ENCODE data around the gene SCYGR5. TPM values are rescaled to one million over a fixed set of nuclear protein-coding genes. Genes with fewer than 3 reads are reported as not detected.

Gene SCYGR5, protein sequence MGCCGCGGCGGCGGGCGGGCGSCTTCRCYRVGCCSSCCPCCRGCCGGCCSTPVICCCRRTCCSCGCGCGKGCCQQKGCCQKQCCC
- not detected in 2 replicates for total RNA-seq

DNA sequence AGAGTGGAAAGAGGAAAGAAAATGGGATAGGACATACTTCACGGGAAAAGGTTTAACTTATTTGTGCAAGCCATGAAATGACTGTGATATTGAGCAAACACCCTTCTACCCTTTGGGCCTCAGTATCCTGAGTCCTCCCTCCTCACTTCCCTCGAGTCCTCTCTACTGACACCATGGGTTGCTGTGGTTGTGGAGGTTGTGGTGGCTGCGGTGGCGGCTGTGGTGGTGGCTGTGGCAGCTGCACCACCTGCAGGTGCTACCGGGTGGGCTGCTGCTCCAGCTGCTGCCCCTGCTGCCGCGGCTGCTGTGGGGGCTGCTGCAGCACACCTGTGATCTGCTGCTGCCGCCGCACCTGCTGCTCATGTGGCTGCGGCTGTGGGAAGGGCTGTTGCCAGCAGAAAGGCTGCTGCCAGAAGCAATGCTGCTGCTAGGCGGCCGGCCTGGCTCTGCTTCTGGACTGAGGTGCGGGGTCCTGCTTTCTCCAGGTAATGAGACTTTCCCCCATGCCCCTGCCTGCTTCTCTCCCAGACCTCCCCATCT lies at the start of gene SCYGR5:
Gene SCYGR5, plus strand, starts transcription at position 174 of the 540 bp plus-strand sequence. Its CDS starts 0 bp downstream, at position 174.

DNA sequence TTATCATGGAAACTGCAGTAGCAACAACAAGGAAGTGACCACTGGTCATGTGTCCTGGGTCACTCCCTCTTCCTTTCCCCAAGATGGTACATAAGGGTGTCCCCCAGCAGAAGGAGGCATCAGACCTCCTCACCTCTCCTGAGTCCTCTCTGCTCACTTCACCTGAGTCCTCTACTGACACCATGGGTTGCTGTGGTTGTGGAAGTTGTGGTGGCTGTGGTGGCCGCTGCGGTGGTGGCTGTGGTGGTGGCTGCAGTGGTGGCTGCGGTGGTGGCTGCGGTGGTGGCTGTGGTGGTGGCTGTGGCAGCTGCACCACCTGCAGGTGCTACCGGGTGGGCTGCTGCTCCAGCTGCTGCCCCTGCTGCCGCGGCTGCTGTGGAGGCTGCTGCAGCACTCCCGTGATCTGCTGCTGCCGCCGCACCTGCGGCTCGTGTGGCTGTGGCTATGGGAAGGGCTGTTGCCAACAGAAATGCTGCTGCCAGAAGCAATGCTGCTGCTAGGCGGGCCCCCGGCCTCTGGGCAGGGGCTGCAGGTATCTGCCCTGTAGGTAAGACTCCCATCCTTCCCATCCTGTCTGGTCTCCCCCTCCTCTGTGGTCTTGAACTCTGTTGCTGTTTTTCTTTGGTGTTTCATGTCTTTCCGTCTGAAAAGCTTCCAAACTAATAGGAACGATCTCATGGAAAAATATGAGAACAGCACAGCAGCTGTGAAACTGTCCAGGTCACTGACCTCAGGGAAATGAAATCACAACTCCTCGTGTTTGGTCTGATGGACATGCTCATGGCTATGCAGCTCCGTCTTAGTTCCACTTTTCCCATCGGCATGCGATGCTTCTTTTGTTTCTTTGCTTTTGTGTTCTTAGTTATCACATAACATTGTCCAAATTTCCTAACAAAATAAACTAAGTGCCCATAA lies 49.0 kb upstream of the SCYGR5 start, which contains the start of gene SCYGR4:
Gene SCYGR4, plus strand, starts transcription at position 183 of the 915 bp plus-strand sequence. Its CDS starts 0 bp downstream, at position 183.

Other genes with a start within 250 kb of the SCYGR5 start
- 76.1 and 117 TPM in 2 replicates for gene AGFG1, start 194.6 kb upstream of the SCYGR5 start, total RNA-seq
- gene SCYGR2, start 67.9 kb upstream of the SCYGR5 start, total RNA-seq: not detected in 2 replicates
- gene SCYGR3, start 52.0 kb upstream of the SCYGR5 start, total RNA-seq: not detected in 2 replicates
- gene SCYGR4, start 49.3 kb upstream of the SCYGR5 start, total RNA-seq: not detected in 2 replicates
- gene SLC19A3, start 51.2 kb downstream of the SCYGR5 start, total RNA-seq: 0.33 TPM in 1 of 2 replicates, not detected in the other
- gene SCYGR6, start 58.0 kb downstream of the SCYGR5 start, total RNA-seq: not detected in 2 replicates
- gene SCYGR7, start 61.5 kb downstream of the SCYGR5 start, total RNA-seq: not detected in 2 replicates
- not detected in 2 replicates for gene SCYGR8, start 79.1 kb downstream of the SCYGR5 start, total RNA-seq
- gene CCL20, start 147.0 kb downstream of the SCYGR5 start, total RNA-seq: 0.98 and 1.4 TPM in 2 replicates
- gene DAW1, start 204.8 kb downstream of the SCYGR5 start, total RNA-seq: 0.57 and 3.3 TPM in 2 replicates

All from vein endothelial cell (primary cell).